Measurements from ENCODE around the gene ATG10.
"Not testable (repeated sequence)": the region's sequence is repeated elsewhere in the genome, so short reads cannot be mapped to it uniquely, and the experiment has no call there.

ATG10 gene

GRCh38 chr5:81971712-81972491 is at the start of gene ATG10:
ATG10 (plus strand) TSS chr5:81972023; CDS start chr5:81987571, 15,548 bp downstream.
- DNase-seq (ENCODE audit: low read depth) = peak; percentile 92

- no peak for DNase-seq (ENCODE audit: low read depth)
Observed at GRCh38 chr5:81922854-81923279, 49.0 kb upstream of the ATG10 start.

GRCh38 chr5:81924442-81924841 is 47.4 kb upstream of the ATG10 start:
- DNase-seq (ENCODE audit: low read depth) = no peak

- no peak for DNase-seq (ENCODE audit: low read depth)
Observed at GRCh38 chr5:81925009-81925408, 46.8 kb upstream of the ATG10 start.

DNA sequence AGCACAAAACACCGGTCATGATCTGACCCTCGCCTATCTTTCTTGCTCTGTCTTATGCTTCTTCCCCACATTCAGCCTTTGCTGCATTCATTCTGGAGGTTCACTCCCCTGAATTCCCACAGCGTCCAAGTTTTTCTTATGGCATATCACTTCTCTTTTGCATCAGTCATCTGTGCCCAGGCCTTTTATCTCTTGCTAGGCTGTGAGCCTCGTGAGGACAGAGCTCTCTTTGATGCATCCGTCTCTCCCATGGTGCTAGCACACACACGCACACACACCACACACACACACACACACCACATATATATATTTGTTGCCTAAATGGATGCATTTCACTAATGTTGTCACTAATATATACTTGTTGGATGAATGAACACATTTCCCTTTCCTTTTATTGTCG is 45.8 kb upstream of the ATG10 start:
- no peak for DNase-seq (ENCODE audit: low read depth)

GRCh38 chr5:81936066-81936465 is 35.8 kb upstream of the ATG10 start:
- DNase-seq (ENCODE audit: low read depth) = no peak

DNA sequence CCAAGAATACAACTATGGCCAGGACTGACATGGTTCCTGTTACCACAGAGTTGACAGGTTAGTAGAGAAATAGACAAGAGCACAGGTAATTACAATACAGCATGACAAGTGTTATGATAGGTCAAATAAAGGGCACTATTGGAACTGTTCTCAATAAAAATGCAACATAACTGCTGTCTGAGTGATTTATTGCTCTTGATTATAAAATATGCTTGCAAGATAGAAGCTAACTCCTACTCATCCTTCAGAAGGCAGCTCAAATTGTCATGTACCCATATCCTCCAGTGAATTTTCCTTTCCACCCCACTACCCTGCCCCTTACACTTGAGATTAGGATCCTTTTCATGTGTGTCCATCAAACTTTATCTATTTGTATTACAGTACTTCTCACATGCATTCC is 35.1 kb upstream of the ATG10 start:
- DNase-seq (ENCODE audit: low read depth) = no peak

- no peak for DNase-seq (ENCODE audit: low read depth)
Observed at GRCh38 chr5:81942746-81943145, 29.1 kb upstream of the ATG10 start.

DNA sequence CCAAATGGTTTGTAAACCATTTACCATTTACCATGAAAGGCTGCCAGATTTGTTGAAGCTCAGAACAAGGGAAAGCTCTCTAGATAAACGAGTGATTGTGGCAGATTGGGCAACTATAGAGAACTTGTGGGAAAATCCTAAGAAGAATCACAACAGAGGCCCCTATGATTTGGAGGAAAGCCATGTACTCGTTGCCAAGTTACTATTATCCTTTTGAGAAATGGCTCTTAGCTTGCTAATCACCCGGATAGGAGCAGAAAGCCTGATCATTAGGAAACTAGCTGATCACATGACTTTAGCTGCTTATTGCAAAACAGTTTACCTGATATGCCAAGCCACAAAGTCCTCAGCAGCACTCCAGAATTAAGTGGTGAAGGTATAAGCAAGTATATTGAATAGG is 23.5 kb upstream of the ATG10 start:
- DNase-seq (ENCODE audit: low read depth) = peak; percentile 50

DNA sequence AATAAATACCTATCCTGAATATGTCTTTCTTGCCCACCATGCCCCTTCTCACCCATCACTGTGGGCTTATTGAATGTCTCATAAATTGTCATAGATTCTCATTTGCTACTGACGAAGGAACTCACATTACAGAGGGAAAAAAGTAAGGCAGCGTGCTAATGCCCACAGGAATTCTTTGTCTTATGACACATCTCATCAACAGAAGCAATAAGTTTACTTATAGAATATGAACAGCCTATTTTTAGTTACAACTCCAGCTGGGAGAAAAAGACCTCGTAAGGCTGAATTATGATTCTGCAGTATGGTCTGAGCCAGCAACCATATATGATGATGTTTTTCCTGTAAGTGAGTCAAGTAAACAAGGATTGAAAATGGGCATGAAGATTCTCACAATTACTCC is 22.4 kb upstream of the ATG10 start:
- peak; percentile 1 for DNase-seq (ENCODE audit: low read depth)

DNA sequence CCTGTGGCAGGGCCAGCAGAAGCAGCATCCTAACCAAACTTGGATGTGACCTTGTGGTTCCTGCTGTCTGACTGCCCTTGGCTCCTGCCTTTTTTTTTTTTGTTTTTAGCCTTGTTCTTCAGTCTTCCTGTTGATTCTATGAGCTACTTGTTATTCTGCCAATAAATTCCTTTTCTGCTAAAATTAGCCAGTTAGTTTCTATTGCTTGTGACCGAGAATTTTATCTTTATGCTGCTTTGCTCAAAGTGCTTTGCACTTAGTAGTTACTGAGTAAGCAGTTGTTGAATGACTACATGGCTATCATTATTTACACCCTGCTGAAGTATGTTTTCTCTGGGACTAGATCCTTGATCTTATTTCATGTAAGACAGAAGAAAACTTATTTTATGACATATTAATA is 20.8 kb upstream of the ATG10 start:
- DNase-seq (ENCODE audit: low read depth) = no peak

DNA sequence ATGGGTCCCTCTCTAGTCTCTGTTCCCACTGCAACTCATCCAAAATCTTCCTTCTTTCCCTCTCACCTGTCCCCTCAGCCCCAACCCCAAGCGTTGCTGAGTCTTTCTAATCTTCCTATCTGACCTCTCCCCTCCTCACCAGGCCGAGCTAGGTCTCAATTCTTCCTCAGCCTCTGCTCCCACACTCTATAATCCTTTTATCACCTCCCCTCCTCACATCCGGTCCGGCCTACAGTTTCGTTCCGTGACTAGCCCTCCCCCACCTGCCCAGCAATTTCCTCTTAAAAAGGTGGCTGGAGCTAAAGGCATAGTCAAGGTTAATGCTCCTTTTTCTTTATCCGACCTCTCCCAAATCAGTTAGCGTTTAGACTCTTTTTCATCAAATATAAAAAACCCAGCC is 17.0 kb upstream of the ATG10 start:
- DNase-seq (ENCODE audit: low read depth) = not testable (repeated sequence)

DNA sequence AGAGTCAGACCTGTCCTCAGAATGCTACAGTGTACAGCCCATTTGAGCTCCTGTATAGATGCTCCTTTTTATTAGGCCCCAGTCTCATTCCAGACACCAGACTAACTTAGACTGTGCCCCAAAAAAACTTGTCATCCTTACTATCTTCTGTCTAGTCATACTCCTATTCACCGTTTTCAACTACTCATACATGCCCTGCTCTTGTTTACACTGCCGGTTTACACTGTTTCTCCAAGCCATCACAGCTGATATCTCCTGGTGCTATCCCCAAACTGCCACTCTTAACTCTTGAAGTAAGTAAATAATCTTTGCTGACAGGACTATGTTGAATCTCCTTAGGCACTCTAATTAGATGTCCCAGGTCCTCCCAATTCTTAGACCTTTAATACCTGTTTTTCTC is 13.7 kb upstream of the ATG10 start:
- not testable (repeated sequence) for DNase-seq (ENCODE audit: low read depth)

GRCh38 chr5:81961651-81962440 is 10.0 kb upstream of the ATG10 start:
- DNase-seq (ENCODE audit: low read depth) = no peak

- DNase-seq (ENCODE audit: low read depth) = no peak
Observed at GRCh38 chr5:81963544-81963943, 8.3 kb upstream of the ATG10 start.

DNA sequence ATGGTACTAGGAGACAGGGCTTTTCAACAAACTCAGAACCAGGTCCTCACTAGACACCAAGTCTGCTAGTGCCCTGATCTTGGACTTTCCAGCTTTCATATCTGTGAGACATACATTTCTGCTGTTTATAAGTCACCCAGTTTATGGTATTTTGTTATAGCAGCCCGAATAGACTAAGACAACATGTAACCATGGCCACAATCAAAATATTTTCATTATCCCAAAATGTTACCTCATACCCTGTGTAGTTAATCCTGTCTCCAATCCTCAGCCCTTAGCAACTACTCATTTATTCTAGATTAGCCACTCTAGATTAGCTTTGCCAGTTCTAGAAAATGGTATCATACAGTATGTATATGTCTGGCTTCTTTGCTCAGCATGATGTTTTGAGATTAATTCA is 6.3 kb upstream of the ATG10 start:
- DNase-seq (ENCODE audit: low read depth) = no peak

DNA sequence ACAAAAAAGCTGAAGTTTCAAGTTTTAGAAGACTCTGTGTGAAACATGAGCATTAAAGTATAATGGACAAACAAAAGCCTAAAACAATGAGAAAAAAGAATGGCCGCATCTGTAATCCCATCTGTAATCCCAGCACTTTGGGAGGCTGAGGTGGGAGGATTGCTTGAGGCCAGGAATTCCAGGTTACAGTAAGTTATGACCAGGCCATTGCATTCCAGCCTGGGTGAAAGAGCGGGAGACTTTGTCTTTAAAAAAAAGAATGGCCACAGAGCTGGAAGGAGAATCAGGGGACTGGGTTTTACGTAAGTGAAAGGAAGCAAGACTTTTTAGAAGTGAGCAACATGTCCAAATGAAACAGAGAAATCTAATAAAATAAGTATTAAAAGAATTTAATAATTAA is 2.6 kb upstream of the ATG10 start:
- DNase-seq (ENCODE audit: low read depth) = no peak

- no peak for DNase-seq (ENCODE audit: low read depth)
Observed at GRCh38 chr5:81969912-81970311, 1.9 kb upstream of the ATG10 start.

DNA sequence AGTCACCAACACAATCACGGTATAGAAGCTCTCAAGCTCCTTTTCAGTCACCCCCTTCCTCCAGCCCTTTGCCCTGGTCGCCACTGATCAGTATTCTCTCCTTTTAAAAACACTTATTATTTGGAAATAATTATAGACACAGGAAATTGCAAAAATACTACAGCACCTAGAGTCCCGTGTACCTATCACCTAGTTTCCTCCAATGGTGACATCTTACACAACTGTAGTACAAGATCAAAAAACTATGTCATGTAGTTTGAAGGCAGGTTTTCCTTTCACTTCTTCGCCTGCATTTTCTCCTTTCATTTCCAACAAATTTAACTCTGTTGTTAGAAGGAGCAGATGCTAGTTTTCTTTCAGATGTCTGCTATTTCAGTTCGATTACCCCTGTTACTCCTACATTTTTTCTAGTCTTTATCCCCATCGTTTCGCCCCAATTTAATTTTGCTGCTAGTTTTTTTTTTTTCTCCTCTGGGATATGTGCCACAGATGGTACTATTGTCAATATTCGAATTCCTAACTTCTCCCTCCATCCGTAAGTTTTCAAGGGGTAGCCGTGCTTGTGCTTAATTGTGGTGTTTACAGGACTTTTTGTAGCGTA is 612 bp upstream of the ATG10 start:
- DNase-seq (ENCODE audit: low read depth) = peak; percentile 24

DNA sequence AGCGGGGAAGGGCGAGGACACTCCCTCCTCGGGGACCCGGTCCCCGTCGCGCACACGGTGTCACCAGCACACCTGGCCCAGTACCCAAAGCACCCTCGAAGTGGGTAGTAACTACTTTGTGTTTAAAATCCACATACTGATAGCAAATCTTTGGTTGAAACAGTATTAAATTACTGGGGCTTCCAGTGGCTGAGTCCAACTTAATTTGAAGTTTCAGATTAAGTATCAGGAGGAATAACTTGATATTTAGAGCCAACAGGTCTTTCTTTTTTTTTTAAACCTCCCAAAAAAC is 615 bp downstream of the ATG10 start:
- no peak for DNase-seq (ENCODE audit: low read depth)

DNA sequence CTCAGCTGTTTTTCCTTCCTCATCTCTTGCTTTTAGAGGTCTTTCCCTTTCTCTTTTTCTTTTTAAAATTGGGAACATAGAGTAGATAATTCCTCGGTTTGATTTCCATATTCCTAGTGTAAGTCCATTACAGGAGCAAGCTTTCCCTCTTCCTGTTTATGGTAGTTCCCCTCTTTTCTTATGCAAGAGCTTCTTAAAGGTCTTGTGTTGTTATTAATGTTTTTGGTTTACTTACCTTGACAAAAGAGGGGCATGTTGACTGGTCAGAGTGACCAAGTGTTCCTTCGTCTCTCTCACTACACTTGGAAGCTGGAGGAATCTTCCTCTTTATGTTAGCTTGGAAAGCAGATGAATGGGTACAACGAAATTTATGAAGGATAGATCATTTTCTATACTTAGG is 8.3 kb downstream of the ATG10 start:
- no peak for DNase-seq (ENCODE audit: low read depth)

DNA sequence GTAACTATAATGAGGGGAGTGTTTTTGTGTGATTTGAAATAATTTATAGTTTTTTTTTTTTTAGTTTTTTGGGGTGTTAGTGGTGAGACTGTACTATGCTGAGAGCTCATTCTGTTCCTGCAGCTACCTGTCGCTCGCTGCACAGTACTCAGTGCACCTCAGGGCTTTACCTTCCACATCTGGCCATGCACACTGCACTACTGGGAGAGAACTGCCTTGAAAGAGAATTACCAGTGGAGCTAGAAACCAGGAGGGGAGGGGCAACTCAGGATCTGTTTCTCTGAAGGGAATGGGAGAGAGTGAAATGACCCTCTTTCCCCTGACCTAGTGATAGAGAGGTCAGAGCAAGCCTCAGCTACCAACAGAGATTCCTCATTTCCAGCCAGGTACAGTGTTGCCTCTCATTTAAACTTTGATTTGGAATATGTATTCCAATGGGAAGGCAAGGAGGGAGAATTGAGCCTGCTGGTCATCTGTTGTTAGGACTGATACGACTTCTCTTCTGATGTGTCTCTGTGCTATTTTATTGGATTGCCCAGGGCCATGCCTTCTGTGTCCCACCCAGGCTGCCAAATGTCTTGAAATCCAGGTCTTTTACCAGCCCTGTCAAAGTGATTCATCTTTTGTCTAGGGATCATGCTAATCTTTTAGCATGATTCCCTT is 8.9 kb downstream of the ATG10 start:
- DNase-seq (ENCODE audit: low read depth) = no peak
